ENCODE data around the gene SLC15A3. TPM values are rescaled to one million over a fixed set of nuclear protein-coding genes. Genes with fewer than 3 reads are reported as not detected.

Gene SLC15A3
- polyA plus RNA-seq, 1 donor from 2014 or later: not detected

- Histone ChIP-seq H2AFZ (ENCODE audit: low read depth, low read length) (no peak overlapping the region), H3K9me3 (ENCODE audit: low read length) (no peaks in the 10 kb centered on the region), H3K79me2 (replicated peaks; ENCODE audit: insufficient read depth, low read length) (peaks cover 45% of the 10 kb centered on the region), H3F3A (ENCODE audit: insufficient read depth, low read length, poor library complexity, severe bottlenecking) (no peaks in the 10 kb centered on the region), H3K9me2 (ENCODE audit: insufficient read depth, low read length) (no peaks in the 10 kb centered on the region), H3K27me3 (ENCODE audit: insufficient read depth, low read depth, low read length) (no peaks in the 10 kb centered on the region), H3K9ac (ENCODE audit: low read length) (no peak overlapping the region), H4K20me1 (ENCODE audit: insufficient read depth) (peaks cover 6% of the 10 kb centered on the region), H3K27ac (ENCODE audit: low read length) (no peak overlapping the region), H3K4me2 (ENCODE audit: low read length) (no peak overlapping the region), H3K36me3 (ENCODE audit: insufficient read depth, low read length) (no peaks in the 10 kb centered on the region), H3K4me3 (ENCODE audit: low read length) (no peak overlapping the region)
- no peak for TF ChIP-seq RAD21 (conservative IDR thresholded peaks at IDR 0.05)
- no peak for TF ChIP-seq EZH2 (IDR thresholded peaks at IDR 0.05; ENCODE audit: borderline replicate concordance, insufficient read depth, low read length, poor library complexity, severe bottlenecking)
- TF ChIP-seq TAF1 (IDR thresholded peaks at IDR 0.05; ENCODE audit: low read depth): no peak
- no peak for TF ChIP-seq CTCF (IDR thresholded peaks at IDR 0.05; ENCODE audit: poor library complexity, severe bottlenecking)
- TF ChIP-seq SMC3 (conservative IDR thresholded peaks at IDR 0.05; ENCODE audit: poor library complexity): no peak
- no peak for TF ChIP-seq EP300 (conservative IDR thresholded peaks at IDR 0.05; ENCODE audit: poor library complexity, severe bottlenecking)
- no peak for TF ChIP-seq POLR2AphosphoS5 (IDR thresholded peaks at IDR 0.05)
- TF ChIP-seq MXI1 (conservative IDR thresholded peaks at IDR 0.05; ENCODE audit: poor library complexity, severe bottlenecking): no peak
- no peak for TF ChIP-seq REST (IDR thresholded peaks at IDR 0.05; ENCODE audit: borderline replicate concordance)
These were observed 29.1 kb downstream of the SLC15A3 start for GRCh38 chr11:60922906-60923305.

- Histone ChIP-seq H3K9me3 (ENCODE audit: low read length) (no peaks in the 10 kb centered on the region), H2AFZ (ENCODE audit: low read depth, low read length) (no peak overlapping the region), H4K20me1 (ENCODE audit: insufficient read depth) (peaks cover under 1% of the 10 kb centered on the region), H3F3A (ENCODE audit: insufficient read depth, low read length, poor library complexity, severe bottlenecking) (no peaks in the 10 kb centered on the region), H3K4me3 (ENCODE audit: low read length) (no peak overlapping the region), H3K27ac (ENCODE audit: low read length) (no peak overlapping the region), H3K79me2 (replicated peaks; ENCODE audit: insufficient read depth, low read length) (peaks cover 51% of the 10 kb centered on the region), H3K36me3 (ENCODE audit: insufficient read depth, low read length) (no peaks in the 10 kb centered on the region), H3K9ac (ENCODE audit: low read length) (no peak overlapping the region), H3K27me3 (ENCODE audit: insufficient read depth, low read depth, low read length) (no peaks in the 10 kb centered on the region), H3K4me2 (ENCODE audit: low read length) (no peak overlapping the region), H3K9me2 (ENCODE audit: insufficient read depth, low read length) (no peaks in the 10 kb centered on the region)
- TF ChIP-seq POLR2AphosphoS5 (IDR thresholded peaks at IDR 0.05) (no peak), TAF1 (IDR thresholded peaks at IDR 0.05; ENCODE audit: low read depth) (no peak), REST (IDR thresholded peaks at IDR 0.05; ENCODE audit: borderline replicate concordance) (no peak), EP300 (conservative IDR thresholded peaks at IDR 0.05; ENCODE audit: poor library complexity, severe bottlenecking) (no peak), MXI1 (conservative IDR thresholded peaks at IDR 0.05; ENCODE audit: poor library complexity, severe bottlenecking) (no peak), CTCF (IDR thresholded peaks at IDR 0.05; ENCODE audit: poor library complexity, severe bottlenecking) (no peak), EZH2 (IDR thresholded peaks at IDR 0.05; ENCODE audit: borderline replicate concordance, insufficient read depth, low read length, poor library complexity, severe bottlenecking) (no peak), RAD21 (conservative IDR thresholded peaks at IDR 0.05) (no peak), SMC3 (conservative IDR thresholded peaks at IDR 0.05; ENCODE audit: poor library complexity) (no peak)
These were observed 30.1 kb downstream of the SLC15A3 start for GRCh38 chr11:60921777-60922335.
